Body of pancreas (tissue), 4 donors: Measurements from ENCODE around the gene IGF2BP3.

Experiments used
- CTCF ChIP-seq, 7 experiments: fragments of 450-650 bp in 4 of 7; fragments of 200-600 bp in 3 of 7; sonication (generic) in 3 of 7; IDR thresholded peaks; one replicate each; pipeline ENCODE4 v1.5.1; 2016 to 2019; ENCODE audit warnings: antibody characterized with exemption in 7 of 7
- POLR2A ChIP-seq, 3 donors: fragments of 450-650 bp; IDR thresholded peaks; one replicate each; pipeline ENCODE4 v1.6.1; 2016; ENCODE audit warnings: antibody characterized with exemption in 3 of 3, mild to moderate bottlenecking in 2 of 3

GRCh38 chr7:23293500-23294073, 176.7 kb downstream of the IGF2BP3 start:
- TF ChIP-seq CTCF (IDR thresholded peaks at IDR 0.05): no peak
- no peak for TF ChIP-seq POLR2A (IDR thresholded peaks at IDR 0.05)
